ENCODE measurements around the gene KIAA0513.

The KIAA0513 gene

DNA sequence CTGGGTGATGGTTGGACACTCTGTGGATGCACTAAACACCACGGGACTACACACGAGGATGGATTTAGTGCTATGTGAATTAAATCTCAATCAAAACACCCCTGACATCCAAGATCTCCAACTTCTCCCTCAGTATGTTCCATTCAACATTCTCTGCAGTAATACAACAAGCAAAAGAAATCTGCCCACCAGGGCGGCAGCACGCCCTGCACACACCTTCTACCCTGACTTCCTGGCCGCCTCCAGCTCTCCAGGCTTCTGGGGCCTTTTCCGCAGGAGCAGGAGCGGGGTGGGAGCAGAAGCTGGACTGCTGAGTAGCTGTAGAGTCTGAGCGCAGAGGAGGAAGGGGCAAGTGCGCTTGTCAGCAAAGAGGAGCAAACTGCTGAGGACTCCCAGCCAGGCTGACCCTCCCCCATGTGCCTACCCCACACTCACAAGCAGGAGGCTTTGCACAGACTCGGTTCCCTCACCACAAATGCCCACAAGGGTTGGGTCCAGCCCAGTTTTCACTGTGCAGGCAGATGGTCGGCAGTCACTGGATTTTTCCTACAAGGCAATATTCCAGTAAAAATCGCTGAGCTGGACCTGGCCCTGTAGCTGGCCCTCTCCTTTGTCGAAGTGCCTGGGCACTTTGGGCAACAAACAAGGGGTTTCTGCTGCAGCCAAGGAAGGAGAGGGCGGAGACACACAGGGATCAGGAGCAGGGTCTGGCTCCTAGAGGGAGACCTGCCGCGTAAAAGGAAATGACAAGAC, 39.1 kb upstream of the KIAA0513 start:
- TF ChIP-seq, protein P1, sequence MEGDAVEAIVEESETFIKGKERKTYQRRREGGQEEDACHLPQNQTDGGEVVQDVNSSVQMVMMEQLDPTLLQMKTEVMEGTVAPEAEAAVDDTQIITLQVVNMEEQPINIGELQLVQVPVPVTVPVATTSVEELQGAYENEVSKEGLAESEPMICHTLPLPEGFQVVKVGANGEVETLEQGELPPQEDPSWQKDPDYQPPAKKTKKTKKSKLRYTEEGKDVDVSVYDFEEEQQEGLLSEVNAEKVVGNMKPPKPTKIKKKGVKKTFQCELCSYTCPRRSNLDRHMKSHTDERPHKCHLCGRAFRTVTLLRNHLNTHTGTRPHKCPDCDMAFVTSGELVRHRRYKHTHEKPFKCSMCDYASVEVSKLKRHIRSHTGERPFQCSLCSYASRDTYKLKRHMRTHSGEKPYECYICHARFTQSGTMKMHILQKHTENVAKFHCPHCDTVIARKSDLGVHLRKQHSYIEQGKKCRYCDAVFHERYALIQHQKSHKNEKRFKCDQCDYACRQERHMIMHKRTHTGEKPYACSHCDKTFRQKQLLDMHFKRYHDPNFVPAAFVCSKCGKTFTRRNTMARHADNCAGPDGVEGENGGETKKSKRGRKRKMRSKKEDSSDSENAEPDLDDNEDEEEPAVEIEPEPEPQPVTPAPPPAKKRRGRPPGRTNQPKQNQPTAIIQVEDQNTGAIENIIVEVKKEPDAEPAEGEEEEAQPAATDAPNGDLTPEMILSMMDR (IDR thresholded peaks at IDR 0.05; ENCODE audit: insufficient read depth, low read depth, low read length, missing control alignments): no peak
- no peak for DNase-seq (ENCODE audit: low read depth)

DNA sequence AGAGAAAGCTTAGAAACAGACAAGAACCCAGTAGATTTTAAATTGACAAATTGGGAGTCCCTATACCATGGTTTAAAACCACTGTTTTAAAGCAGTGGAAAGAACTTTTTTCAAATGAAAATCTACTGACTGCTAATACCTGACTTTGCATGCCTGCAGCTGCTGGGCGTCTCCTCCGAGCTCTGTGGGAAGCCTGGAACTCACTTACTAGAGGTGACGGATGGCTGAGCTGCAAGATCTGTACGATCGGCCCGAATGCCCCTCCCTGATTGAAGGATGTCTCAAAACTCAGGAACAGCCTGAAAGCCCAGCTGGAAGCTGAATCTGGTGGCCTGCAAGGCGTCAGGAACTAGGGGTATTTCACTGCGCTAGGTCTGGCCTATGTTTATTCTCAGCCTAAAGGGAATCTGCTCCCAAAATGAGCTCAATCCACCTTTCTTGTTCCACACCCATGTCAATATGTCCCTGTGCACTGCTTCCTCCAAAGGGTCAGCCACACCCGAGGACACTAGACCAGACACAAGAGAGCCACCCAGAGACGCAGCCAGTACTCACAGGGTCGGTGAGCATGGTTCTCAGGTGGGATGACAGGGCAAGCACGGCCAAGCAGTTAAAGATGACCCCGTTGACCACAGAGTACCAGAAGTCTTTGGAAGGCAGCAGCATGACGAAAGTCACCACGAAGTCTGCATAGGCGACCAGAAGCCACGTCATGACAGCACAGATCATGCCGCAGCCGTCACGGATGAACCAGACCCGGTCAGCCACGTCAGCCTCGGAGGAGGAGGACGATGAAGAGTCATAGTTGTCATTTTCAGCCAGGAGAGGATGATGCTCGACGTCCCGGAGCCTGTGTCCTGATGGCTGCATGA, 37.6 kb upstream of the KIAA0513 start:
- DNase-seq (ENCODE audit: low read depth): no peak
- no peak overlapping the region for H3K4me3 ChIP-seq (ENCODE audit: low read length)
- TF ChIP-seq, protein P1 (IDR thresholded peaks at IDR 0.05; ENCODE audit: insufficient read depth, low read depth, low read length, missing control alignments): no peak

More for the DNA sequence above, 39.1 kb upstream of the KIAA0513 start:
- H3K4me3 ChIP-seq (ENCODE audit: low read length): no peak overlapping the region

DNA sequence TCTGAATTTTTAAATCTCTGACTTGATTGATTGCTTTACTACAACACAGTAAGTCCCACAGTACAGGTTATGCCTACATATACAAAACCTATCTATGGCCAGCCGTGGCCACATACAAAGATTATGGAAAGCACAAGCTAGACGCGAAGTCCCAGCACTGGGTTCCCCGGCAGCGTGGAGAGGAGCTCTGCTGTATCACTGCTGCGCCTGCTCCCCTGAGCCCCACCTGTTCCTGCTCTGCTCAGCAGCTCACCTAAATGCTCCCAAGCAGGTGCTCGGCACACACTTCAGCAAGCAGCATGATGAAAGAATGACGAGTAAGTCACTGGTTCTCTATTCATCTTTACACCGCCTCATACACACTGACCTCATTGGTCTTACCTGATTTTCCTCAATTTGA, 36.8 kb upstream of the KIAA0513 start:
- H3K4me3 ChIP-seq (ENCODE audit: low read length): no peak overlapping the region
- TF ChIP-seq, protein P1 (IDR thresholded peaks at IDR 0.05; ENCODE audit: insufficient read depth, low read depth, low read length, missing control alignments): no peak
- DNase-seq (ENCODE audit: low read depth): no peak

DNA sequence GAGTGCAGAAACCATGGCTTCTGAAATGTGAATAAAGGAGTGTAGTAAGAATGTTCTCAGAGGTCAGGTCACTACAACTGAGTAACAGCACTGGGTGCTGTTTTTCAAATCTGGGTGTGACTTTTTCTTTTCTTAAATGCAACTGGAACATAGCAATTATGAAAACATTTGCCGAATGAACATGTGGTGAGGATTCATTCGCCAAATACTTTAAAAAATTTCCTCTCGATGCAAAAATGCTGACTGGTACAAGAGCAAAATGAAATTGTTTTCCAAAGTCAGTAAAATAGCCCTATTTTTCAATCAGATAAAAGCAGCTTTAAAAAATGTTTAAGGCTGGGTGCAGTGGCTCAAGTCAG, 34.9 kb upstream of the KIAA0513 start:
- DNase-seq (ENCODE audit: low read depth): no peak
- H3K4me3 ChIP-seq (ENCODE audit: low read length): no peak overlapping the region
- TF ChIP-seq, protein P1 (IDR thresholded peaks at IDR 0.05; ENCODE audit: insufficient read depth, low read depth, low read length, missing control alignments): no peak

DNA sequence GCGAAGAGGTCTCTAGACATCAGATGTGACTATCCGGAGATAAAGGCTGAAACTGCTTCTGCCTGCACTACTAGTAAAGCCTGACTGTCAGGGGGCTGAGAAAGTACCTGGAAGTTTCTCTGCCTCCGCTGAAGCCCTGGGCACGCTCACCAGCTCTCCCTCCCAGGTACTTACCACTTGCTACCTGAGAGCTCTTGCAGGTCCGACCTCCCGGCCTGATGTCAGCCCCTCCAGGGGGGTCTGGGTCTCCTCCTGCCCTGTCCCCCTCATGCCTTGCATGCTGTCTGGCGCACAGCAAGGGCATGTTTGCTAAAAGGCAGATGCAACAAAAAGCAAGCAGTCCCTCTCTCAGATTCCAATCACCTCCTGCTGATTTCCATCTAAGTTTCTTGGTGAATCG, 33.7 kb upstream of the KIAA0513 start:
- no peak for DNase-seq (ENCODE audit: low read depth)
- no peak overlapping the region for H3K4me3 ChIP-seq (ENCODE audit: low read length)
- TF ChIP-seq, protein P1 (IDR thresholded peaks at IDR 0.05; ENCODE audit: insufficient read depth, low read depth, low read length, missing control alignments): no peak

DNA sequence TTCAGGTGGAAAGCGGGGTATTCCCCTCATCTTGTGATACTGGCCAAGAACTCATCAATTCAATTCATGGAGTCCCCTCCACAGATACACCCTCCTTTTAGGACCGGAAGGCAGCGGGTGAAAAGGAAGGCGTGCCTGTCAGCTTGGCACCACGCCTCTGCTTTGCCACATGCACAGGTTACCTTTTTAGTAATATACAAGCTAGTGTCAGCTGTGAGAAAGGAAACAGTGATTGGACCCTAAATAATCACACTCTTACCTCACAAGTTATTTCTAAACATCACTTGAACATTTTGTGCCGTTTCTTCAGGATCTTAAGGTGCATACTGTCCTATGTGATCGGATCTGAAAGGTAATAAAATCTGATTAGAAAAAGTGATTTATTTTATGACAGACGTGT, 31.9 kb upstream of the KIAA0513 start:
- no peak overlapping the region for H3K4me3 ChIP-seq (ENCODE audit: low read length)
- DNase-seq (ENCODE audit: low read depth): peak; percentile 38
- TF ChIP-seq, protein P1 (IDR thresholded peaks at IDR 0.05; ENCODE audit: insufficient read depth, low read depth, low read length, missing control alignments): no peak

Measured in epithelial cell of esophagus (primary cell).